ENCODE data around the gene STRBP.
"Not testable (repeated sequence)": the region's sequence is repeated elsewhere in the genome, so short reads cannot be mapped to it uniquely, and the experiment has no call there.

Gene STRBP
- 24.6 to 45.7 reads per million in 2 donors for total RNA-seq

- DNase-seq, result peak; percentile 89
Measured at GRCh38 chr9:123268465-123269259, at the start of gene STRBP. Gene STRBP (minus strand): TSS chr9:123268586. CDS start chr9:123184134, 84,452 bp downstream.

GRCh38 chr9:123316053-123316718, 47.8 kb upstream of the STRBP start:
- DNase-seq, result no peak

- DNase-seq, result no peak
Measured at GRCh38 chr9:123315635-123316034, 47.2 kb upstream of the STRBP start.

GRCh38 chr9:123314617-123315016, 46.2 kb upstream of the STRBP start:
- no peak for DNase-seq

- no peak for DNase-seq
Measured at GRCh38 chr9:123312306-123312877, 44.0 kb upstream of the STRBP start.

- no peak for DNase-seq
Measured at GRCh38 chr9:123311250-123311752, 42.9 kb upstream of the STRBP start.

- no peak for DNase-seq
Measured at GRCh38 chr9:123310551-123311249, 42.3 kb upstream of the STRBP start.

GRCh38 chr9:123309611-123310010, 41.2 kb upstream of the STRBP start:
- DNase-seq, result no peak

GRCh38 chr9:123305879-123306278, 37.5 kb upstream of the STRBP start:
- DNase-seq, result no peak

- DNase-seq, result no peak
Measured at GRCh38 chr9:123304340-123304691, 35.9 kb upstream of the STRBP start.

- no peak for DNase-seq
Measured at GRCh38 chr9:123302348-123303214, 34.2 kb upstream of the STRBP start.

- not testable (repeated sequence) for DNase-seq
Measured at GRCh38 chr9:123301936-123302335, 33.5 kb upstream of the STRBP start.

- DNase-seq, result no peak
Measured at GRCh38 chr9:123300554-123300953, 32.2 kb upstream of the STRBP start.

GRCh38 chr9:123299558-123300126, 31.3 kb upstream of the STRBP start:
- DNase-seq, result no peak

- no peak for DNase-seq
Measured at GRCh38 chr9:123296174-123296573, 27.8 kb upstream of the STRBP start.

- no peak for DNase-seq
Measured at GRCh38 chr9:123291736-123292135, 23.4 kb upstream of the STRBP start.

- no peak for DNase-seq
Measured at GRCh38 chr9:123290764-123291163, 22.4 kb upstream of the STRBP start.

GRCh38 chr9:123287639-123288038, 19.3 kb upstream of the STRBP start:
- DNase-seq, result no peak

GRCh38 chr9:123286324-123286723, 17.9 kb upstream of the STRBP start:
- no peak for DNase-seq

GRCh38 chr9:123284656-123285055, 16.3 kb upstream of the STRBP start:
- DNase-seq, result no peak

GRCh38 chr9:123283455-123283854, 15.1 kb upstream of the STRBP start:
- no peak for DNase-seq

GRCh38 chr9:123283048-123283408, 14.6 kb upstream of the STRBP start:
- DNase-seq, result no peak
